HEK293 (cell line): ENCODE data around the gene MCRIP1.
A peak's percentile ranks its signal among the peaks of the same experiment; 100 is the strongest.

Experiments used
- CTCF ChIA-PET: fragments of 350-600 bp; formaldehyde crosslinking; extraction: SDS; loops from one replicate; lab custom pipeline; 2021; ENCODE audit warnings: antibody characterized with exemption; lab: Yijun Ruan, JAX
- POLR2A ChIA-PET: fragments of 300-600 bp; formaldehyde crosslinking; extraction: SDS; loops from one replicate; lab custom pipeline; 2020; ENCODE audit warnings: antibody characterized with exemption, inconsistent platforms; lab: Yijun Ruan, JAX
- H3K27ac ChIP-seq: fragments of 200-500 bp; sonication (Bioruptor generic); 2 replicates; pipeline ENCODE4 v1.5.1; 2014; ENCODE audit warnings: low read depth, low read length, control low read depth, inconsistent platforms; ENCODE audit errors: extremely low read depth
- H3K36me3 ChIP-seq, 2 experiments: fragments of 200-500 bp in 1 of 2; sonication (Bioruptor generic) in 1 of 2; 1 replicate in 1 of 2; 2 replicates in 1 of 2; pipeline ENCODE4 v1.5.1; 2014 to 2017; ENCODE audit warnings: inconsistent platforms in 2 of 2, low read length in 2 of 2; ENCODE audit not compliant: control insufficient read depth in 2 of 2, insufficient read depth in 1 of 2
- H3K4me1 ChIP-seq: fragments of 200-500 bp; sonication (Bioruptor generic); 2 replicates; pipeline ENCODE4 v1.5.1; 2014; ENCODE audit warnings: mild to moderate bottlenecking, low read length, inconsistent platforms; ENCODE audit not compliant: control insufficient read depth, insufficient read depth
- H3K4me3 ChIP-seq: 2 replicates; pipeline ENCODE4 v1.5.1; 2011; ENCODE audit warnings: low read depth, mild to moderate bottlenecking, control low read depth, low read length, moderate library complexity
- H3K9me3 ChIP-seq: fragments of 200-500 bp; sonication (Bioruptor generic); 2 replicates; pipeline ENCODE4 v1.5.1; 2014; ENCODE audit warnings: low read depth, low read length, inconsistent platforms; ENCODE audit not compliant: control insufficient read depth, insufficient read depth
- GLI2 ChIP-seq: fragments of 450-650 bp; formaldehyde crosslinking; IDR thresholded peaks from 2 replicates; pipeline ENCODE4; 2017; ENCODE audit warnings: missing biosample characterization, missing genetic modification characterization, low read depth, borderline replicate concordance
- HOXC10 ChIP-seq: sonication (generic); formaldehyde crosslinking; IDR thresholded peaks from 2 replicates; pipeline ENCODE4 v1.8.1; 2023; ENCODE audit warnings: mild to moderate bottlenecking, missing genetic modification reagents
- SCRT1 ChIP-seq: fragments of 450-650 bp; formaldehyde crosslinking; IDR thresholded peaks from 2 replicates; pipeline ENCODE4 v1.5.1; 2016; ENCODE audit warnings: missing biosample characterization, missing genetic modification characterization, borderline replicate concordance
- WT1 ChIP-seq: fragments of 450-650 bp; formaldehyde crosslinking; IDR thresholded peaks from 2 replicates; pipeline ENCODE4 v1.5.1; 2016; ENCODE audit warnings: missing biosample characterization, missing genetic modification characterization
- ZBTB26 ChIP-seq: fragments of 450-650 bp; formaldehyde crosslinking; optimal IDR thresholded peaks from 2 replicates; pipeline ENCODE3; 2016; ENCODE audit warnings: missing biosample characterization, mild to moderate bottlenecking, missing genetic modification characterization
- ZBTB48 ChIP-seq: fragments of 450-650 bp; formaldehyde crosslinking; IDR thresholded peaks from 2 replicates; pipeline ENCODE4 v1.5.1; 2016; ENCODE audit warnings: missing biosample characterization, missing genetic modification characterization
- ZEB2 ChIP-seq: fragments of 450-650 bp; formaldehyde crosslinking; IDR thresholded peaks from 2 replicates; pipeline ENCODE4 v1.5.1; 2016; ENCODE audit warnings: missing biosample characterization, missing genetic modification characterization
- ZNF114 ChIP-seq: fragments of 450-650 bp; formaldehyde crosslinking; IDR thresholded peaks from 2 replicates; pipeline ENCODE4 v1.5.0; 2017; ENCODE audit warnings: missing biosample characterization, missing genetic modification characterization
- ZNF132 ChIP-seq: fragments of 450-650 bp; formaldehyde crosslinking; IDR thresholded peaks from 2 replicates; pipeline ENCODE4 v1.5.1; 2017; ENCODE audit warnings: missing biosample characterization, missing genetic modification characterization, borderline replicate concordance
- ZNF146 ChIP-seq: fragments of 450-650 bp; formaldehyde crosslinking; IDR thresholded peaks from 2 replicates; pipeline ENCODE4 v1.5.1; 2016; ENCODE audit warnings: missing biosample characterization, missing genetic modification characterization
- ZNF175 ChIP-seq: fragments of 450-650 bp; formaldehyde crosslinking; IDR thresholded peaks from 2 replicates; pipeline ENCODE4 v1.5.1; 2016; ENCODE audit warnings: missing biosample characterization, missing genetic modification characterization
- ZNF221 ChIP-seq: fragments of 450-650 bp; formaldehyde crosslinking; IDR thresholded peaks from 2 replicates; pipeline ENCODE4 v1.5.1; 2017; ENCODE audit warnings: missing biosample characterization, missing genetic modification characterization, borderline replicate concordance
- ZNF324 ChIP-seq: fragments of 450-650 bp; formaldehyde crosslinking; IDR thresholded peaks from 2 replicates; pipeline ENCODE4 v1.5.1; 2016; ENCODE audit warnings: missing biosample characterization, missing genetic modification characterization
- ZNF335 ChIP-seq: fragments of 450-650 bp; formaldehyde crosslinking; conservative IDR thresholded peaks from 2 replicates; pipeline ENCODE4 v1.5.1; 2016; ENCODE audit warnings: missing biosample characterization, missing genetic modification characterization
- ZNF341 ChIP-seq: fragments of 450-650 bp; formaldehyde crosslinking; IDR thresholded peaks from 2 replicates; pipeline ENCODE4; 2016; ENCODE audit warnings: low read depth, missing biosample characterization, missing genetic modification characterization
- ZNF433 ChIP-seq: fragments of 450-650 bp; formaldehyde crosslinking; IDR thresholded peaks from 2 replicates; pipeline ENCODE4 v1.5.1; 2016; ENCODE audit warnings: missing biosample characterization, missing genetic modification characterization, low read depth
- ZNF48 ChIP-seq: fragments of 450-650 bp; formaldehyde crosslinking; IDR thresholded peaks from 2 replicates; pipeline ENCODE4 v1.5.1; 2016; ENCODE audit warnings: missing biosample characterization, missing genetic modification characterization
- ZNF510 ChIP-seq: fragments of 450-650 bp; formaldehyde crosslinking; IDR thresholded peaks from 2 replicates; pipeline ENCODE4 v1.5.1; 2018; ENCODE audit warnings: mild to moderate bottlenecking, missing genetic modification characterization, missing biosample characterization; ENCODE audit not compliant: insufficient replicate concordance
- ZNF621 ChIP-seq: fragments of 450-650 bp; formaldehyde crosslinking; IDR thresholded peaks from 2 replicates; pipeline ENCODE4 v1.5.1; 2017; ENCODE audit warnings: missing biosample characterization, missing genetic modification characterization
- ZNF677 ChIP-seq: fragments of 450-650 bp; IDR thresholded peaks from 2 replicates; pipeline ENCODE4 v1.5.0; 2018; ENCODE audit warnings: missing biosample characterization, mild to moderate bottlenecking, missing genetic modification characterization, moderate library complexity
- ZNF776 ChIP-seq: fragments of 450-650 bp; formaldehyde crosslinking; IDR thresholded peaks from 2 replicates; pipeline ENCODE4 v1.5.0; 2017; ENCODE audit warnings: missing biosample characterization, missing genetic modification characterization, borderline replicate concordance
- ZNF837 ChIP-seq: fragments of 450-650 bp; formaldehyde crosslinking; IDR thresholded peaks from 2 replicates; pipeline ENCODE4 v1.5.1; 2016; ENCODE audit warnings: missing biosample characterization, missing genetic modification characterization
- ZSCAN16 ChIP-seq: fragments of 450-650 bp; formaldehyde crosslinking; IDR thresholded peaks from 2 replicates; pipeline ENCODE4 v1.5.1; 2016; ENCODE audit warnings: missing biosample characterization, missing genetic modification characterization
- TF ChIP-seq, protein P1 (sequence below): fragments of 450-650 bp; formaldehyde crosslinking; IDR thresholded peaks from 2 replicates; pipeline ENCODE4 v1.5.1; 2017; ENCODE audit warnings: missing biosample characterization, missing genetic modification characterization
- TF ChIP-seq, protein P2 (sequence below): fragments of 450-650 bp; formaldehyde crosslinking; IDR thresholded peaks from 2 replicates; pipeline ENCODE4 v1.5.1; 2016; ENCODE audit warnings: missing biosample characterization, missing genetic modification characterization

The MCRIP1 gene

GRCh38 chr17:81831563-81831956 is 1.5 kb downstream of the MCRIP1 start:
- no peaks in the 10 kb centered on the region for H3K4me1 ChIP-seq
- no peak overlapping the region for H3K4me3 ChIP-seq
- H3K9me3 ChIP-seq: no peaks in the 10 kb centered on the region
- H3K36me3 ChIP-seq: peaks cover 0 to 4% of the 10 kb centered on the region in 2 experiments; a peak in 2 of 3 replicates
- CTCF ChIA-PET: no interaction called here
- no peak overlapping the region for H3K27ac ChIP-seq
- TF ChIP-seq ZNF341 (peak; percentile 22), ZNF335 (peak; percentile 67), SCRT1 (no peak)
- TF ChIP-seq, protein P1, sequence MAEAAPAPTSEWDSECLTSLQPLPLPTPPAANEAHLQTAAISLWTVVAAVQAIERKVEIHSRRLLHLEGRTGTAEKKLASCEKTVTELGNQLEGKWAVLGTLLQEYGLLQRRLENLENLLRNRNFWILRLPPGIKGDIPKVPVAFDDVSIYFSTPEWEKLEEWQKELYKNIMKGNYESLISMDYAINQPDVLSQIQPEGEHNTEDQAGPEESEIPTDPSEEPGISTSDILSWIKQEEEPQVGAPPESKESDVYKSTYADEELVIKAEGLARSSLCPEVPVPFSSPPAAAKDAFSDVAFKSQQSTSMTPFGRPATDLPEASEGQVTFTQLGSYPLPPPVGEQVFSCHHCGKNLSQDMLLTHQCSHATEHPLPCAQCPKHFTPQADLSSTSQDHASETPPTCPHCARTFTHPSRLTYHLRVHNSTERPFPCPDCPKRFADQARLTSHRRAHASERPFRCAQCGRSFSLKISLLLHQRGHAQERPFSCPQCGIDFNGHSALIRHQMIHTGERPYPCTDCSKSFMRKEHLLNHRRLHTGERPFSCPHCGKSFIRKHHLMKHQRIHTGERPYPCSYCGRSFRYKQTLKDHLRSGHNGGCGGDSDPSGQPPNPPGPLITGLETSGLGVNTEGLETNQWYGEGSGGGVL (tag by site-specific recombination): peak; percentile 57
- POLR2A ChIA-PET: no interaction called here

DNA sequence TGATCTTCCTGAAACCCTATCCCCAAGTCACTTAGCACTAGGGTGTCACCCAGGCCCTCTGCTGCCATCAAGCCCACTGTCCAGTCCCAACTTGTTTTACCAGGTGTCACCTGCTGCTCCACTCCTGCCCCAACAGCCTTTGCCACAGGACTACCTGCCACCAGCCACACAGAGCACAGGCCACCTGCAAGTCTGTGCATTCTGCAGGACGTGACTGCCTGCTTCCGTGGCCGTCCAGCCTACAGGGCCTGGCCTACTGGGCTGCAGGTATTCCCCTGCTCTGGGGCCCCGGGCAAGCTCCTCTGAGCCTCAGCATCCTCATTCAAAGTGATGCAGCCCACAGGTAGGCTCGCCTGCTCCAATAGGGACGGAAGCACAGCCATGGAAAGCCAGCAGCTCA is 3.2 kb downstream of the MCRIP1 start:
- H3K4me1 ChIP-seq: no peaks in the 10 kb centered on the region
- ChIA-PET CTCF (no interaction called here), POLR2A (no interaction called here)
- no peak for TF ChIP-seq ZNF114
- TF ChIP-seq SCRT1: 0 out of 2 replicates have a peak, but pooled peaks have one; percentile 24
- no peak overlapping the region for H3K27ac ChIP-seq
- H3K9me3 ChIP-seq: no peaks in the 10 kb centered on the region
- no peak overlapping the region for H3K4me3 ChIP-seq
- no peaks in the 10 kb centered on the region; a peak in 1 of 3 replicates for H3K36me3 ChIP-seq

GRCh38 chr17:81828656-81829055 is 4.4 kb downstream of the MCRIP1 start:
- H3K4me3 ChIP-seq: no peak overlapping the region
- no peak for TF ChIP-seq ZNF146 (tag by site-specific recombination)
- no peak for TF ChIP-seq ZNF621 (tag by site-specific recombination)
- TF ChIP-seq ZBTB48: no peak
- TF ChIP-seq ZNF776 (tag by site-specific recombination): no peak
- TF ChIP-seq GLI2 (tag by site-specific recombination): no peak
- no peak for TF ChIP-seq ZSCAN16 (tag by site-specific recombination)
- no peak for TF ChIP-seq ZNF837
- no peak for TF ChIP-seq ZNF175 (tag by site-specific recombination)
- TF ChIP-seq, protein P2, sequence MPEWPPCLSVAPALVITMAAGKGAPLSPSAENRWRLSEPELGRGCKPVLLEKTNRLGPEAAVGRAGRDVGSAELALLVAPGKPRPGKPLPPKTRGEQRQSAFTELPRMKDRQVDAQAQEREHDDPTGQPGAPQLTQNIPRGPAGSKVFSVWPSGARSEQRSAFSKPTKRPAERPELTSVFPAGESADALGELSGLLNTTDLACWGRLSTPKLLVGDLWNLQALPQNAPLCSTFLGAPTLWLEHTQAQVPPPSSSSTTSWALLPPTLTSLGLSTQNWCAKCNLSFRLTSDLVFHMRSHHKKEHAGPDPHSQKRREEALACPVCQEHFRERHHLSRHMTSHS (tag by site-specific recombination): no peak
- TF ChIP-seq ZNF433 (tag by site-specific recombination): no peak
- no peak for TF ChIP-seq ZNF324 (tag by site-specific recombination)
- POLR2A ChIA-PET: interaction anchor here (1.0 to 2.0 kb wide), 3 partner anchors 38 to 196 kb away, joined by 3 to 5 read pairs (median 3); partner anchors contain the start of gene MRPL12
- H3K36me3 ChIP-seq: peaks cover 0 to 6% of the 10 kb centered on the region in 2 experiments; a peak in 2 of 3 replicates
- CTCF ChIA-PET: interaction anchor here (0.6 to 1.0 kb wide), 2 partner anchors 94 to 97 kb away, joined by 4 to 5 read pairs; no protein-coding TSS in a partner anchor
- no peaks in the 10 kb centered on the region for H3K4me1 ChIP-seq
- no peaks in the 10 kb centered on the region for H3K9me3 ChIP-seq
- peak overlapping the region; percentile 41; the same call in 1 of the 2 replicates for H3K27ac ChIP-seq

DNA sequence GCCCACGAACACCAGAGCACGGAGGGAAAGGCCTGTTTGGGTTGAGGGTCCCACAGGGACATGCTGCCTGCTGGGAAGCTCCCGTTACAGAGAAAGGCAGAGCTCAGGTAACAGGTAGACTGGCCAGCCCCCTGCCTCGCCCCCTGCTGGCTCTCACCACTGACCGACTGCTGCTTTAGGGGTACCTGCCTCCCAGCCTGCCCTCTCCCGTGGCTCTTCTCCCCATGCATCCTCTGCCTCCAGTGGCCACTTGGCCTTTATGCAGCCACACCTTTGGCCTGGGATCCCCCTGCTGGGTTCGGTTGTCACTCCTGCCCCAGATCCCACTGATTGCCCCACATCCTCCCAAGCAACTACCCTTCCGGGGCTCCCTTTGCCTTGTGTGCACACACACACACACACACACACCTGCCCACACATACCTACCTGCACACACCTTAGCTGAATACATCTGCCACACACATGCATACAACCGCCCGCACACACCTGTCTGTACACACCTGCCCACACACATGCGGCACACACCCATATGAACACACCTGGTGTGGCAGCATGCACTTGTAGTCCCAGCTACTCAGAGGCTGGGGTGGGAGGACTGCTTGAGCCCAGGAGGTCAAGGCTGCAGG is 7.1 kb downstream of the MCRIP1 start:
- Histone ChIP-seq H3K27ac (no peak overlapping the region), H3K4me3 (no peak overlapping the region), H3K9me3 (no peaks in the 10 kb centered on the region), H3K4me1 (peaks cover 10% of the 10 kb centered on the region), H3K36me3 (peaks cover 0 to 10% of the 10 kb centered on the region in 2 experiments; a peak in 2 of 3 replicates)
- POLR2A ChIA-PET: interaction anchor here (0.6 to 1.7 kb wide), 6 partner anchors 65 to 310 kb away, joined by 3 to 6 read pairs (median 4); partner anchors contain the start of genes ALYREF and SLC25A10
- CTCF ChIA-PET: interaction anchor here (0.6 kb wide), 1 partner anchor 326 kb away, joined by 4 read pairs; no protein-coding TSS in a partner anchor
- TF ChIP-seq ZNF132 (tag by site-specific recombination) (no peak), HOXC10 (no peak), WT1 (tag by site-specific recombination) (no peak), ZNF48 (no peak), ZNF677 (tag by site-specific recombination) (no peak), ZEB2 (tag by site-specific recombination) (peak; percentile 69), ZBTB26 (tag by site-specific recombination) (no peak), ZNF510 (no peak), ZNF221 (tag by site-specific recombination) (no peak)
